Inferior parietal cortex (tissue), 1 donor: Measurements from ENCODE around the gene SPACA9.

ENCODE experiments used
- DNase-seq: peaks from one replicate; pipeline ENCODE4 v3.0.0-alpha.2; 2016; ENCODE audit errors: extremely low spot score

The SPACA9 gene

GRCh38 chr9:132878695-132879456, at the start of gene SPACA9:
Gene SPACA9, plus strand, starts transcription at chr9:132878898. Its CDS starts 5,050 bp downstream, at chr9:132883948.
- DNase-seq, result no peak

DNA sequence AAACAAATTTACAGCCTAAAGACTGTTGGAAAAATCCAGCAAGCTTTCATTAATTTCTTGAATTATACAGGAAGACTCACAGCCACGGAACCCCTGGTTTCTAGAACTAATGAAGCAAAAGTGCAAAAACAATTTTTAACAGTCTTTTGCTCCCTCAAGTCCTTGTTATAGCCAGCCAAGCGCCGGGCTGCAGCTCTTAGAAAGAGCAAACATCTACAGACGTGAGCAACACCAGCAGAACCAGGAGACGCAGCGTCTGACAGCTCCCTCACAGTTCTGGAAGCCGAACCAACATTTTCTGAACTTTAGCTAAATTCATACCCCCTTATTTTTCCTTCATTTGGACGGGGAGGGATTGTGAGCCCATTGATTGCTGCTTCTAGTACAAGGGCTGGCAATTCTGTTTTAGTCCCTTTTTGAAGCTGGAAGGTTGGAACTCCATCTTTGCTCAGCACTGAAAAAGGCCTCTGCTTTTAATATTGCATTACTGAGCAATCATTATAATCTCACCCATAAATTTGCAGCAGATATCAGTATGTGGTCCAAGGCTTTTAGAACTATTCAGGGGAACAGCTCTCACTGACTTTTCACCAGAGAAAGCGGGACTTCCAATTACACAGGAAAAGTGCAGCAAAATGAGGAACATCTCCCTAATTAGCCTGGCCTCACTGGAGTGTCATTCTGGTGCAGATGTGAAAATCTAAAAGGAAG, 46.4 kb upstream of the SPACA9 start:
- no peak for DNase-seq

- DNase-seq, result no peak
Measured at GRCh38 chr9:132833550-132834121, 45.1 kb upstream of the SPACA9 start.

DNA sequence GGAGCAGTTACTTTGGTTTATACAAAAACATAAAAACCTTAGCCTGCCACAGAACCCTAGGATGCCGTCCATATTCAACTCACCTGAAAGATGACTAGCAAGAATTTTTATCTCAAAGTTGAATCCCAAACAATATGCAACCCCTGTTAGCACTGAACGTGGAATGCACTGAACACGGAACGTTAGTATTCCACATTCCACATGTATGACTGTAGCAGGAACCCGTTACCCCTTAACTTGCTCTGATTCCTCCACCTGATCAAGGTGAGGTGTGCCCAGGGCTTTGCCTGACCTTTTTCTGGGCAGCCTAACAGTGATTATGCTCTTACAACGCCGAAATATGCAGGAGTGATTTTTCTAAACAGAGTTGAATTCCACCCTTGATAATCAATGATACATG, 44.4 kb upstream of the SPACA9 start:
- DNase-seq, result no peak

GRCh38 chr9:132837501-132838286, 41.0 kb upstream of the SPACA9 start:
- no peak for DNase-seq

DNA sequence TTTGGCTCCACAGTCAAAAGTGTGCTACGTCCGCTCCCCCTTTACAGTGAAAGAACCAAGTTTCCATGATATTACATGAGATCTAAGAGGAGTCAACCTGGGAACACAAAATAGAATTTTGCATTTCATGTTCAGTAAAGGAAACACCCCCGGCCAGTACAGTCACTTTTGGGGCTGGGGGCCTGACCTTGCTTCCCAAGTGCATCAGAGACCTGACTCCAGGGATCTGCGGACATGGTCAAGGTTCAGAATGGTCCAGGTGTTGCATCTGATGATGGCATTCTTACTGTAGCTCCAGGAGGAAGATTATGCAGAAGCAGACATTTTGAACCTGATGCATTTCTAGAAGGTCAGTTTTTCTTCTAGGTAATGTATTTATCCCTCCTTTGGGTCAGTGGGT, 40.4 kb upstream of the SPACA9 start:
- DNase-seq, result no peak

GRCh38 chr9:132840980-132841379, 37.7 kb upstream of the SPACA9 start:
- DNase-seq, result no peak

- no peak for DNase-seq
Measured at GRCh38 chr9:132842124-132843044, 36.3 kb upstream of the SPACA9 start.

- no peak for DNase-seq
Measured at GRCh38 chr9:132846109-132846917, 32.4 kb upstream of the SPACA9 start.

- DNase-seq, result no peak
Measured at GRCh38 chr9:132846918-132847515, 31.7 kb upstream of the SPACA9 start.

- peak; percentile 3 for DNase-seq
Measured at GRCh38 chr9:132849185-132849706, 29.5 kb upstream of the SPACA9 start.

- no peak for DNase-seq
Measured at GRCh38 chr9:132853482-132853881, 25.2 kb upstream of the SPACA9 start.

GRCh38 chr9:132854832-132855231, 23.9 kb upstream of the SPACA9 start:
- DNase-seq, result no peak

DNA sequence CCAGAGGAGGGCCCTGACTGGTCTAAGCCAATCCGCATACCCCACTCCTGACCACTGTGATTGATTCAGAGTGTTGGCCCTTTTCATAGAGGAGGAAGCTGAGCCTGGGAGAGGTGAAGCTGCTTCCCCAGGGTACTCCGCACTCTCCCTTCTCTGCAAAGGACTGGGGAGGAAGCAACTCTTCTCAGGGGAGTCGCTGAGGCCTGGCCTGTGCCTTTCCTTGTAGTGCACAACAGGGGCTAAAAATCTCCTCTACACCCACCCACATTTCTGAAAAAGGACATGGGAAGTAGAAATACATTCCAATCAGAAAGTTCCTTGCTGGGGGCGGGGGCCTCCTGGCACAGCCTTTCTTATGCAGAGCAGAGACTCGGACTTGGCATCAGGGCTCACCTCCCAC, 22.8 kb upstream of the SPACA9 start:
- no peak for DNase-seq

- no peak for DNase-seq
Measured at GRCh38 chr9:132857031-132857430, 21.7 kb upstream of the SPACA9 start.

DNA sequence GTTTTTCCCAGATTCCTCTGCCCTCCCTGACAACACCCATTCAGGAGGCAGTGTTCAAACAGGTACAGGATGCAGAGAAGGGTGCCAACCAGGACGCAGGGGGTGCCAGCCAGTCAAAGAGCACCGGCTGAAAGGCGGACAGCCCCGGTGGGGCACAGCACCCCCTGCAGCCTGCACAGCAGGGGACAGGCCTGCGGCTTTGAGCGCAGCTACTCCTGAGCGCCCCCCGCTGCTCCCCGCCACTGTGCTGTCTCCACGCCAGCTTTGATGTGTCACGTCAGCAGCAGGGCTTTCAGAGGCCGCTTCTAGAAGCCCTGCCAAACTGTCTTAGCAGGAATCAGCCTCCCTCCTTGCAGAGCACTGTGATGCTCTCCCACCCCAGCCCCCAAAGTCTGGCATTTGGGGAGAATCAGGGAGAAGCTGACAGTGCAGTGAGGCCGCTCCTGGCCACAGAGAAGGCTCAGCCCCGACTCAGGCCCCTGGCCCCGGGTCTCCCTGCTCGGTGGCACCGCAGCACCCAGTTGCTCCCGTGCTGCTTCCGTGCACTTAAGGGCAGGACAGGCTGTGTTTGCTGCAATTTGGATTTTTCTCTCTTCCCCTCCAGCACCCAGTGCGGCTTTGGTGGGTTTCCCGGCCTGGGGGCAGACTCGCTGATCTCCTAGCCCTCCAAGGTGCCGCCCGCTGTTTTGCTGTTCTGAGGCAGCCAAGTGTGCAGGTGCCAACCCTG, 20.9 kb upstream of the SPACA9 start:
- DNase-seq, result no peak

- DNase-seq, result no peak
Measured at GRCh38 chr9:132858751-132859150, 19.9 kb upstream of the SPACA9 start.

DNA sequence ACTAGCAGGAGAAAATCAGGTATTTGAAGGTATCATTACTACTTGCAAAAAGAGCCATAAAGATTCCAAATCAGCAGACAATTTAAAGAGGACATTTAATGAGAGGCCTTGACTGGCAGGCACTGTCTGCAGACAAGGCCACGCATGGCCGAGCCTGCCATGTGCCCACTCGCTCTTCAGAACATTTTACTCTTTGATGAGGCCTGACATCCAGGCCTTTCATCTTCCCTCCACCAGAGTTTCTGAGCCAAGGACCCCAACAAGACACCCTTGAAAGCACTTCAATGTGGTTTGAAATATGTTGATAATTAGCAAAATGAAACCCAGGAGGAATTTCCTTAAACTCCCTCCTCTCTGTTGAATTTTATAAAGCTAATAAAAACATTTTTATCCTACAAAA, 17.0 kb upstream of the SPACA9 start:
- no peak for DNase-seq

GRCh38 chr9:132862533-132862932, 16.2 kb upstream of the SPACA9 start:
- DNase-seq, result no peak
